NB4 (cell line): ENCODE data around the gene AFAP1L1.

Source experiments
- DNase-seq: peaks from one replicate; pipeline ENCODE4 v3.0.0; 2010; ENCODE audit warnings: low read depth
- H3K4me3 ChIP-seq: one replicate; pipeline ENCODE4 v1.5.1; 2011; ENCODE audit warnings: mild to moderate bottlenecking, low read depth, low read length, moderate library complexity
- MAX ChIP-seq: IDR thresholded peaks from 2 replicates; pipeline ENCODE4 v1.6.1; 2011; ENCODE audit warnings: low read depth, low read length
- MYC ChIP-seq: IDR thresholded peaks from 2 replicates; pipeline ENCODE4 v1.6.1; 2011; ENCODE audit warnings: low read depth, low read length
- POLR2A ChIP-seq: IDR thresholded peaks from 2 replicates; pipeline ENCODE4 v1.6.1; 2011; ENCODE audit warnings: mild to moderate bottlenecking; ENCODE audit not compliant: insufficient read length; ENCODE audit errors: extremely low read depth
- TF ChIP-seq, protein P1 (sequence below): IDR thresholded peaks from one replicate; pipeline ENCODE4 v1.5.1; 2012; ENCODE audit warnings: low read depth, low read length

AFAP1L1 gene

GRCh38 chr5:149301049-149301743 lies 29.5 kb downstream of the AFAP1L1 start:
- TF ChIP-seq, protein P1, sequence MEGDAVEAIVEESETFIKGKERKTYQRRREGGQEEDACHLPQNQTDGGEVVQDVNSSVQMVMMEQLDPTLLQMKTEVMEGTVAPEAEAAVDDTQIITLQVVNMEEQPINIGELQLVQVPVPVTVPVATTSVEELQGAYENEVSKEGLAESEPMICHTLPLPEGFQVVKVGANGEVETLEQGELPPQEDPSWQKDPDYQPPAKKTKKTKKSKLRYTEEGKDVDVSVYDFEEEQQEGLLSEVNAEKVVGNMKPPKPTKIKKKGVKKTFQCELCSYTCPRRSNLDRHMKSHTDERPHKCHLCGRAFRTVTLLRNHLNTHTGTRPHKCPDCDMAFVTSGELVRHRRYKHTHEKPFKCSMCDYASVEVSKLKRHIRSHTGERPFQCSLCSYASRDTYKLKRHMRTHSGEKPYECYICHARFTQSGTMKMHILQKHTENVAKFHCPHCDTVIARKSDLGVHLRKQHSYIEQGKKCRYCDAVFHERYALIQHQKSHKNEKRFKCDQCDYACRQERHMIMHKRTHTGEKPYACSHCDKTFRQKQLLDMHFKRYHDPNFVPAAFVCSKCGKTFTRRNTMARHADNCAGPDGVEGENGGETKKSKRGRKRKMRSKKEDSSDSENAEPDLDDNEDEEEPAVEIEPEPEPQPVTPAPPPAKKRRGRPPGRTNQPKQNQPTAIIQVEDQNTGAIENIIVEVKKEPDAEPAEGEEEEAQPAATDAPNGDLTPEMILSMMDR = no peak
- TF ChIP-seq POLR2A (no peak), MAX (no peak), MYC (no peak)
- no peak overlapping the region for H3K4me3 ChIP-seq
- no peak for DNase-seq

DNA sequence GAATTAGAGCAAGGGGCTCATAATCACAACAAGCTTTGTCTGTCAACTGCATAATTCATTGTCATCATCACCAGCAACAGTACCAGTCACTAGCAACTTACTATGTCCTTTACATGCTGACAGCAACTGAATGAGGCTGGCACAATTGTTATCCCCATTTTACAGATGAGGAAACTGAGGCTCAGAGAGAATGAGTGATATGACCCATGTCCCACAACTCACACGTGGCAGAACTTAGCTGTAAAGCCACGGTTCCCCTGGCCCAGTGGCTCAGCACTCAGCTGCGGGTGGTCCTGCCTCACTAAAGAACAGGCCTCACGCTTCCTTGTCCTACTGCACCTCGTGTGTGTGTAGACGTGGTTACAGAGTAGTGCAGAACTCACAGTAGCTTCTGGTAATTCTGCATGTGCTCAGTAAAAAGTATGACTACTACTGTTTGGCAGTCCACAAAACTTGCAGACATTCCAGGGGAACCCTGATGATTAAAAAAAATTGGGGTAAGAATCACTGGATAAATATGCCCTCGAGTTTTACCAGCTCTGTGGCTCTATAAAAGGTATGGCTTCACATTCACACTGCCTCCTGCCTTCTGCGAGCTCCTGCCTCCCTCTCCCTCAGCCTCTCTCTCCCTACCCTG lies 30.2 kb downstream of the AFAP1L1 start:
- TF ChIP-seq, protein P1 = no peak
- TF ChIP-seq POLR2A (no peak), MYC (no peak), MAX (no peak)
- no peak for DNase-seq

DNA sequence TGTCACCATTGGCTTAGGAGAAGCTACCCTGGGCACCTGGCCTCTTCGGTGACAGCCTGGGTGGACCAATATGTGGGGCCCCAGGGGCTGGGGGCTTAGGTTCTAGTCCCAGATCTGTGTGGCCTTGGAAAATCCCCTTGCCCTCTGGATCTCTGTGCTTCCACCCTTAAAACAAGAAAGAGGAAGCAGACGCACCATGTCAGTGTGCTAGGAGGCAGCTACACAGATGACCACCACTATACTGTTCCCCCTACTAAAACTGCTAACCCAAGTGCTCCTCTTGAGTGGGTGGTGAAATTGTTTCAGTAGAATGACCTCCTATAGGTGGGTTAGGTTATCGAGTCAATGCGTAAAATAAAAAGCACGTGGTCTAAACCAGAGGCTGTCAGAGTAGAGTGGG lies 31.0 kb downstream of the AFAP1L1 start:
- TF ChIP-seq, protein P1 = no peak
- no peak for TF ChIP-seq POLR2A
- TF ChIP-seq MYC = no peak
- no peak for TF ChIP-seq MAX
- peak; percentile 35 for DNase-seq
- no peak overlapping the region for H3K4me3 ChIP-seq

More for the DNA sequence above, 30.2 kb downstream of the AFAP1L1 start:
- H3K4me3 ChIP-seq = no peak overlapping the region

- H3K4me3 ChIP-seq = no peak overlapping the region
- no peak for TF ChIP-seq MYC
- TF ChIP-seq POLR2A = no peak
- TF ChIP-seq MAX = no peak
- TF ChIP-seq, protein P1 = no peak
- DNase-seq = no peak
These were observed 31.6 kb downstream of the AFAP1L1 start for GRCh38 chr5:149303210-149303609.

GRCh38 chr5:149304195-149305078 lies 32.8 kb downstream of the AFAP1L1 start:
- DNase-seq = no peak
- no peak overlapping the region for H3K4me3 ChIP-seq
- TF ChIP-seq MYC = no peak
- no peak for TF ChIP-seq POLR2A
- TF ChIP-seq, protein P1 = no peak
- TF ChIP-seq MAX = no peak
